Kidney (tissue), 14 donors: ENCODE data around the gene C1GALT1C1. TPM values are rescaled to one million over a fixed set of nuclear protein-coding genes. Genes with fewer than 3 reads are reported as not detected.

ENCODE experiments used
- DNase-seq, 5 donors: peaks; one replicate each; pipeline ENCODE4 v3.0.0-alpha.2; 2013 to 2020
- FAIRE-seq: peaks from 2 replicates; lab custom pipeline; 2012; peaks lifted over from hg19 to GRCh38; lab: Jason Lieb, UNC
- H3K27ac ChIP-seq, 2 donors: one replicate each; pipeline ENCODE4 v1.7.0; 2013; ENCODE audit warnings: low read depth in 2 of 2, low read length in 2 of 2, inconsistent platforms in 1 of 2
- H3K27me3 ChIP-seq: one replicate; pipeline ENCODE4 v1.7.1; 2013; ENCODE audit warnings: low read length, inconsistent platforms; ENCODE audit not compliant: control insufficient read depth, insufficient read depth
- H3K36me3 ChIP-seq, 3 donors: one replicate each; pipeline versions ENCODE4 v1.7.0 to v1.7.1; 2013; ENCODE audit warnings: low read length in 3 of 3, control low read depth in 1 of 3, inconsistent platforms in 1 of 3; ENCODE audit not compliant: insufficient read depth in 3 of 3, control insufficient read depth in 2 of 3
- H3K4me1 ChIP-seq, 3 donors: one replicate each; pipeline versions ENCODE4 v1.7.0 to v1.7.1; 2013; ENCODE audit warnings: low read length in 3 of 3, inconsistent platforms in 1 of 3, low read depth in 1 of 3; ENCODE audit not compliant: control insufficient read depth in 2 of 3, insufficient read depth in 2 of 3
- H3K4me3 ChIP-seq, 3 donors: one replicate each; pipeline versions ENCODE4 v1.7.0 to v1.8.1; 2013; ENCODE audit warnings: low read length in 3 of 3, control low read depth in 1 of 3, inconsistent platforms in 1 of 3
- H3K9ac ChIP-seq, 3 donors: one replicate each; pipeline versions ENCODE4 v1.7.0 to v1.7.1; 2013; ENCODE audit warnings: low read length in 3 of 3, control low read depth in 1 of 3, inconsistent platforms in 1 of 3
- H3K9me3 ChIP-seq, 3 donors: one replicate each; pipeline versions ENCODE4 v1.7.0 to v1.7.1; 2013; ENCODE audit warnings: low read length in 3 of 3, control low read depth in 1 of 3, inconsistent platforms in 1 of 3; ENCODE audit not compliant: control insufficient read depth in 2 of 3, insufficient read depth in 1 of 3
- intact Hi-C: fragments of 100-400 bp; cut with DNase I; formaldehyde crosslinking; loops from one replicate; pipeline ENCODE4 v1.11.1; 2022
- polyA plus RNA-seq: library from polyadenylated mRNA; stranded (reverse); fragments of 350-450 nt; fragmentation: Illumina TruSeq; extraction: RNeasy Lipid Tissue Mini Kit (QIAGEN cat#74804); gene quantifications from one replicate; pipeline ENCODE4 v1.2.3, GENCODE V29; 2014; ENCODE audit warnings: low read depth, low replicate concordance; ENCODE audit not compliant: insufficient read depth
- total RNA-seq: library from RNA; stranded (reverse); fragmentation: NEBNext Ultra II Directional; extraction: Animal tissue kit (Norgen Biotek cat#: 25700); gene quantifications from one replicate; pipeline ENCODE4 v1.2.1, GENCODE V29; 2021
- TF ChIP-seq, protein P1 (sequence below): IDR thresholded peaks from 3 replicates; pipeline ENCODE4 v1.5.1; 2012; ENCODE audit warnings: mild to moderate bottlenecking, moderate library complexity, borderline replicate concordance; ENCODE audit not compliant: insufficient read depth; ENCODE audit errors: extremely low read depth
- donor health status: control.
- donor health status: control.
- donor health status: control.
- donor health status: control.
- donor health status: control.
- donor health status: DM: yes; HTN: yes; CAD: no.
- donor health status: Normal renal cell carcinoma (clear cell type).

C1GALT1C1 gene
- total and polyA plus RNA-seq, 2 donors from 2014 or later = 25.4 to 35.1 TPM

- peak in 3 of 5 donors; percentile 22 to 46 (median 31) for DNase-seq
- intact Hi-C loops = no loop called here
These were observed 25.5 kb downstream of the C1GALT1C1 start for GRCh38 chrX:120604361-120604782.

GRCh38 chrX:120603707-120604360 is 26.0 kb downstream of the C1GALT1C1 start, which contains the start of gene MCTS1:
Gene MCTS1, plus strand, starts transcription at chrX:120604101. Its CDS starts 136 bp downstream, at chrX:120604237.
- Histone ChIP-seq H3K4me1 (no peaks in the 10 kb centered on the region), H3K27me3 (no peaks in the 10 kb centered on the region), H3K27ac (peak within 1 kb of the TSS; percentile 72 to 91), H3K4me3 (peak within 1 kb of the TSS; percentile 84 to 91 (median 89)), H3K9ac (peak within 1 kb of the TSS; percentile 43 to 84 (median 74)), H3K9me3 (no peaks in the 10 kb centered on the region), H3K36me3 (no peaks in the 10 kb centered on the region)
- intact Hi-C loops = no loop called here
- FAIRE-seq (peak; percentile 75), DNase-seq (peak; percentile 87 to 95 (median 92))
- TF ChIP-seq, protein P1, sequence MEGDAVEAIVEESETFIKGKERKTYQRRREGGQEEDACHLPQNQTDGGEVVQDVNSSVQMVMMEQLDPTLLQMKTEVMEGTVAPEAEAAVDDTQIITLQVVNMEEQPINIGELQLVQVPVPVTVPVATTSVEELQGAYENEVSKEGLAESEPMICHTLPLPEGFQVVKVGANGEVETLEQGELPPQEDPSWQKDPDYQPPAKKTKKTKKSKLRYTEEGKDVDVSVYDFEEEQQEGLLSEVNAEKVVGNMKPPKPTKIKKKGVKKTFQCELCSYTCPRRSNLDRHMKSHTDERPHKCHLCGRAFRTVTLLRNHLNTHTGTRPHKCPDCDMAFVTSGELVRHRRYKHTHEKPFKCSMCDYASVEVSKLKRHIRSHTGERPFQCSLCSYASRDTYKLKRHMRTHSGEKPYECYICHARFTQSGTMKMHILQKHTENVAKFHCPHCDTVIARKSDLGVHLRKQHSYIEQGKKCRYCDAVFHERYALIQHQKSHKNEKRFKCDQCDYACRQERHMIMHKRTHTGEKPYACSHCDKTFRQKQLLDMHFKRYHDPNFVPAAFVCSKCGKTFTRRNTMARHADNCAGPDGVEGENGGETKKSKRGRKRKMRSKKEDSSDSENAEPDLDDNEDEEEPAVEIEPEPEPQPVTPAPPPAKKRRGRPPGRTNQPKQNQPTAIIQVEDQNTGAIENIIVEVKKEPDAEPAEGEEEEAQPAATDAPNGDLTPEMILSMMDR = no peak

More at GRCh38 chrX:120604361-120604782, 25.5 kb downstream of the C1GALT1C1 start:
- Histone ChIP-seq H3K4me1 (no peaks in the 10 kb centered on the region), H3K27ac (peak overlapping the region; percentile 72 to 91), H3K9me3 (no peaks in the 10 kb centered on the region), H3K9ac (peak overlapping the region; percentile 43 to 84 (median 74)), H3K4me3 (peak overlapping the region; percentile 84 to 91 (median 89)), H3K36me3 (no peaks in the 10 kb centered on the region), H3K27me3 (no peaks in the 10 kb centered on the region)
- TF ChIP-seq, protein P1 = no peak
- FAIRE-seq = no peak

- Histone ChIP-seq H3K27ac (no peak overlapping the region), H3K36me3 (no peaks in the 10 kb centered on the region), H3K27me3 (no peaks in the 10 kb centered on the region), H3K4me1 (no peaks in the 10 kb centered on the region), H3K9ac (no peak overlapping the region), H3K4me3 (no peak overlapping the region), H3K9me3 (no peaks in the 10 kb centered on the region)
- no peak for FAIRE-seq
- no peak for DNase-seq
- intact Hi-C loops = no loop called here
- TF ChIP-seq, protein P1 = no peak
These were observed 44.2 kb downstream of the C1GALT1C1 start for GRCh38 chrX:120585702-120586101.

Other genes with a start within 250 kb of the C1GALT1C1 start
- gene LAMP2, start 160.8 kb downstream of the C1GALT1C1 start, total RNA-seq = 145 TPM
- 91.2 TPM for gene LAMP2, start 160.8 kb downstream of the C1GALT1C1 start, polyA plus RNA-seq
- 34.7 TPM for gene CUL4B, start 69.1 kb downstream of the C1GALT1C1 start, total RNA-seq
- gene CUL4B, start 69.1 kb downstream of the C1GALT1C1 start, polyA plus RNA-seq = 15.7 TPM
- gene MCTS1, start 26.0 kb downstream of the C1GALT1C1 start, total RNA-seq = 30.6 TPM
- 73.7 TPM for gene MCTS1, start 26.0 kb downstream of the C1GALT1C1 start, polyA plus RNA-seq
- not detected for gene CT47B1, start 245.8 kb upstream of the C1GALT1C1 start, total RNA-seq
- gene CT47B1, start 245.8 kb upstream of the C1GALT1C1 start, polyA plus RNA-seq = not detected